ENCODE data around the gene ERP44. TPM values are rescaled to one million over a fixed set of nuclear protein-coding genes. Genes with fewer than 3 reads are reported as not detected.
A peak's percentile ranks its signal among the peaks of the same experiment; 100 is the strongest.

ERP44 gene
- total RNA-seq, 1 experiment from 2014 or later: 9.4 TPM

DNA sequence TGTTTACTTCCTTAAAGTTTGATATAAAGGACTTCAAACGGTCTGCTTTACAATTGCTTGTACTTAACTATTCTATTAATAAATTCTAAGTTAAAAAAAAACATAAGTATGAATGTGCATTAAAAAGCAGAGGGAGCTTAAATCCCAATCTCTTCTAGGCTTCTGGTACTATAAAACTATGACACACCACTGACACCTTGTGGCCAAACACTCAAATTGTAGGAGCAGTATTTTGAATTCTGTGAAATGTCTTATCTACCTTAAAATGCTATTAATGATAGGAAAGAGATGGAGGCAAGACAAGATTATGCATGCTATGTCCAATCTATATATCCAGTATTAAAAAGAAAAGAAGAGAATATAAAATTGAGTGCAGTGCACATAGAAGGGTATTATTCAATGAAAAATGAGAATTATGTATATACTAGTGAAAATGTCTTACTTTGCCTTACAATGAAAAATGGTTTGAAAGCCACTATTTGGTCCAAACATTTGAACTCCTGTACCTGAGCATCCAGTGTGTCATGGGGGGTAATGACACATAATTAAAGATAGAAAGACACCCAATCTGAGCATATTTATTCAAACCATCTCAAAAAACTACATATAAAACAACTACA, 87.6 kb downstream of the ERP44 start:
- H3K4me2 ChIP-seq (ENCODE audit: low read length): no peak overlapping the region
- no peak overlapping the region for H3K9ac ChIP-seq (ENCODE audit: low read length)
- no peaks in the 10 kb centered on the region for H3K79me2 ChIP-seq (ENCODE audit: insufficient read depth, low read length)
- no peak overlapping the region for H3K4me3 ChIP-seq (replicated peaks in 1 of 2; ENCODE audit: low read depth in 1 of 2, low read length in 2 of 2)
- ChIA-PET CTCF (interaction anchor here (0.6 to 2.2 kb wide), 8 partner anchors 10 to 848 kb away, joined by 3 to 10 read pairs (median 3); no protein-coding TSS in a partner anchor), RAD21 (ENCODE audit: low non-redundant PET in 1 of 2, low total read pairs in 2 of 2, uncharacterized antibody in 2 of 2, unreplicated experiment in 2 of 2) (interaction anchor here in 1 of 2 experiments (0.5 kb wide), 1 partner anchor 71 kb away, joined by 8 read pairs; no protein-coding TSS in a partner anchor), POLR2A (no interaction called here)
- BruUV-seq (replicated peaks): no TSS peak
- H2AFZ ChIP-seq (ENCODE audit: low read depth, low read length, poor library complexity, severe bottlenecking): no peak overlapping the region
- no peaks in the 10 kb centered on the region for H3K4me1 ChIP-seq (ENCODE audit: control insufficient read depth in 1 of 2, insufficient read depth in 2 of 2, low read length in 2 of 2)
- no peaks in the 10 kb centered on the region for H3K9me3 ChIP-seq (ENCODE audit: control insufficient read depth in 1 of 2, insufficient read depth in 1 of 2, low read depth in 1 of 2, low read length in 2 of 2)
- H3K27me3 ChIP-seq (ENCODE audit: insufficient read depth, low read length): no peaks in the 10 kb centered on the region
- peak; percentile 59 for DNase-seq (ENCODE audit: low read depth, low spot score)
- no peaks in the 10 kb centered on the region for H4K20me1 ChIP-seq (ENCODE audit: insufficient read depth)
- intact Hi-C loops (cut with micrococcal nuclease): loop anchor here (1.0 to 10.0 kb wide), 4 partner anchors 204 to 826 kb away; no protein-coding TSS in a partner anchor
- H3K27ac ChIP-seq (ENCODE audit: low read depth, low read length): no peak overlapping the region
- H3K9me2 ChIP-seq (ENCODE audit: insufficient read depth): no peaks in the 10 kb centered on the region
- no peak for TF ChIP-seq EGR1 (IDR thresholded peaks at IDR 0.05; ENCODE audit: low read depth)
- peak; percentile 79 for TF ChIP-seq RAD21 (IDR thresholded peaks at IDR 0.05; ENCODE audit: low read depth)
- no peak for TF ChIP-seq SP1 (IDR thresholded peaks at IDR 0.05; ENCODE audit: low read depth)
- no peak for TF ChIP-seq TCF7L2 (IDR thresholded peaks at IDR 0.05; ENCODE audit: borderline replicate concordance, extremely low read depth, insufficient read depth, insufficient read length)
- TF ChIP-seq, protein P1, sequence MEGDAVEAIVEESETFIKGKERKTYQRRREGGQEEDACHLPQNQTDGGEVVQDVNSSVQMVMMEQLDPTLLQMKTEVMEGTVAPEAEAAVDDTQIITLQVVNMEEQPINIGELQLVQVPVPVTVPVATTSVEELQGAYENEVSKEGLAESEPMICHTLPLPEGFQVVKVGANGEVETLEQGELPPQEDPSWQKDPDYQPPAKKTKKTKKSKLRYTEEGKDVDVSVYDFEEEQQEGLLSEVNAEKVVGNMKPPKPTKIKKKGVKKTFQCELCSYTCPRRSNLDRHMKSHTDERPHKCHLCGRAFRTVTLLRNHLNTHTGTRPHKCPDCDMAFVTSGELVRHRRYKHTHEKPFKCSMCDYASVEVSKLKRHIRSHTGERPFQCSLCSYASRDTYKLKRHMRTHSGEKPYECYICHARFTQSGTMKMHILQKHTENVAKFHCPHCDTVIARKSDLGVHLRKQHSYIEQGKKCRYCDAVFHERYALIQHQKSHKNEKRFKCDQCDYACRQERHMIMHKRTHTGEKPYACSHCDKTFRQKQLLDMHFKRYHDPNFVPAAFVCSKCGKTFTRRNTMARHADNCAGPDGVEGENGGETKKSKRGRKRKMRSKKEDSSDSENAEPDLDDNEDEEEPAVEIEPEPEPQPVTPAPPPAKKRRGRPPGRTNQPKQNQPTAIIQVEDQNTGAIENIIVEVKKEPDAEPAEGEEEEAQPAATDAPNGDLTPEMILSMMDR (IDR thresholded peaks at IDR 0.05 in 2 of 3, conservative IDR thresholded peaks at IDR 0.05 in 1 of 3; ENCODE audit: borderline replicate concordance in 1 of 3, insufficient read depth in 1 of 3, low read depth in 2 of 3, low read length in 2 of 3): peak; percentile 54 to 75 (median 58); a peak in 5 of 6 replicates
- TF ChIP-seq ZNF274 (IDR thresholded peaks at IDR 0.05; ENCODE audit: low read depth, low read length): no peak
- TF ChIP-seq YY1 (IDR thresholded peaks at IDR 0.05; ENCODE audit: extremely low read depth, insufficient replicate concordance, low read depth, low read length): no peak
- no peak for TF ChIP-seq SIN3A (IDR thresholded peaks at IDR 0.05; ENCODE audit: low read depth)
- no peak for TF ChIP-seq ELF1 (IDR thresholded peaks at IDR 0.05; ENCODE audit: borderline replicate concordance, low read depth)
- TF ChIP-seq CEBPB (IDR thresholded peaks at IDR 0.05; ENCODE audit: low read depth): no peak
- TF ChIP-seq FOSL1 (IDR thresholded peaks at IDR 0.05; ENCODE audit: low read depth): no peak
- no peak for TF ChIP-seq SRF (IDR thresholded peaks at IDR 0.05; ENCODE audit: low read depth)
- 0 out of 4 replicates have a peak, but pooled peaks cover 0 to 3% of the 10 kb centered on the region in 2 experiments for H3K36me3 ChIP-seq (ENCODE audit: control insufficient read depth in 1 of 2, insufficient read depth in 2 of 2, low read length in 2 of 2)
- peak; percentile 54 for ATAC-seq

Data from HCT116 (cell line).